GM08714 (cell line): ENCODE data around the gene KBTBD7.
A peak's percentile ranks its signal among the peaks of the same experiment; 100 is the strongest.
"Not testable (repeated sequence)": the region's sequence is repeated elsewhere in the genome, so short reads cannot be mapped to it uniquely, and the experiment has no call there.

Experiments
- H3K4me3 ChIP-seq: fragments of 200-500 bp; sonication (Bioruptor generic); 2 replicates; pipeline ENCODE4 v1.5.1; 2014; ENCODE audit warnings: mild to moderate bottlenecking, low read length, inconsistent platforms
- ZNF274 ChIP-seq: IDR thresholded peaks from 2 replicates; pipeline ENCODE4 v1.6.1; 2012; ENCODE audit warnings: mild to moderate bottlenecking, low read depth, low read length

KBTBD7 gene

DNA sequence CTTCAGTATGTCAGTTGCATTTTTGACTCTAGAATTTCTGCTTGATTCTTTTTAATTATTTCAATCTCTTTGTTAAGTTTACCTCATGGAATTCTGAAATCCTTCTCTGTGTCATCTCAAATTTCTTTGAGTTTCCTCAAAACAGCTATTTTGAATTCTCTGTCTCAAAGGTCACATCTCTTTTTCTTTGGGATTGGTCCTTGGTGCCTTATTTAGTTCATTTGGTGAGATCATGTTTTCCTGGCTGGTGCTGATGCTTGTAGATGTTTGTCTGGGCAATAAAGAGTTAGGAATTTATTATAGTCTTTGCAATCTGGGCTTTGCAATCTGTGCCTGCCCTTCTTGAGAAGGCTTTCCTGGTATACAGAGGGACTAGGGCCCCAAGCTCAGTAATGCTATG is 18.5 kb upstream of the KBTBD7 start:
- no peak for TF ChIP-seq ZNF274
- H3K4me3 ChIP-seq = no peak overlapping the region

DNA sequence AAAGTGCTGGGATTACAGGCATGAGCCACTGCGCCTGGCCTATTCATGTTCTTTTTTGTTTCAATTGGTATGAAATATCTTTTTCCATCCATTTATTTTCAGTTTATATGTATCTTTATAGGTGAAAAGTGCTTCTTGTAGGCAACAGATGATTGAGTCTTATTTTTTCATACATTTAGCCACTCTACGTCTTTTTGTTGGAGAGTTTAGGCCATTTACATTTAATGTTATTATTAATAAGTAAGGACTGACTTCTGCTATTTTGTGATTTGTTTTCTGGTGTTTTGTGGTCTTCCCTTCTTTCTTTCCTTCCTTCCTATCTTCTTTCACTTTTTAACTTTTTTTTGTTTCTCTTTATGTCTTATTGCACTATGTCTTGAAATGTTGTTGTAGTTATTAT is 16.7 kb upstream of the KBTBD7 start:
- no peak overlapping the region for H3K4me3 ChIP-seq
- TF ChIP-seq ZNF274 = no peak

DNA sequence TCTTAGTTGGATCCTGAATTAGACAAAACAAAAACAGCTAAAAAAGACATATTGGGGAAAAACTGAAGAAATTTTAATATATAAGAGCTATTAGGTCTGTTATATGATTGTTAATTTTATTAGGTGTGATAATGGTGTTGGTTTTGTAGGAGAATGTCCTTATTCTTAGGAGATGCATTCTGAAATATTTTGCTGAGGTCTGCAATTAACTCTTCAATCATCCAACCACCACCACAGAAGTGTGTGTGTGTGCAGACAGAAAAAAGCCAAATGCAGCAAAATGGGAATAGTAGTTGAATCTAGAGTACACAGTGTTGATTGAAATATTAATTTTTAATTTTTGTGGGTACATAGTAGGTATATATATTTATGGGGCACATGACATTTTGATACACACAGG is 12.1 kb upstream of the KBTBD7 start:
- H3K4me3 ChIP-seq = no peak overlapping the region
- TF ChIP-seq ZNF274 = no peak

DNA sequence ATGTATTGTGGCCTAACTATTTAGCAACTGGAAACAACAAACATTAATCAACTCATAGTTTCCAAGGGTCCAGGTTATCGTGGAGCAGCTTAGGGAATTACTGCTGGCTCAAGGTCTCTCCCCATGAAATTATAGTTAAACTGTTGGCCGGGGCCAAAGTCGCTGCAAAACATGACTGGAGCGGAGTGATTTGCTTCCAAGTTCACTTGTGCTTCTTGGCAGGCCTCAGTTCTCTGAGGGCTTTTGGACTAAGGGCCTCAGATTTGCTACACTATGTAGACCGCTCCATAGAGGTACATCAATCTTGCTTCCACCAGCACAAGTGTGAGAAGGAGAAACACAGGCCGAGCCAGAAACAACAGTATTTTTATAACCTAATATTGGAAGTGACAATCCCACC is 9.4 kb upstream of the KBTBD7 start:
- no peak for TF ChIP-seq ZNF274

DNA sequence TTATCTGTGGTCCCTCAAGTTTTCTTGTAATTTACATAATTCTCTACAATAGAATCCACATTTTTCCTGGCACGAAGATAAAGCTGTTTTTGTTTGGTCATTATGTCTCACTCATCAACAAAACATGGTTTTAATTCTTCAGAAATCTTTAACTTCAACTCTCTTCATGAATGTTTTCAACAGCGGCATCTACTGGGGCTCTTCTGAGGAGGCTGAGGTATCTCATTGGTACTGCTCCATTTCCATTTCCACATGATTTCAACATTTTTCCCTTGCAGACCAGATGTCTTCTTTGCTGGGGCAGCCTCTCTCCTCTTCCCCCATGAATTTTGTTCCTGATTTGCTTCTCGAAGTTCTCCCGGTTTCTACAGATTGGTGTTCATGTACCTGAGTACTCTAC is 5.8 kb upstream of the KBTBD7 start:
- no peak overlapping the region for H3K4me3 ChIP-seq
- no peak for TF ChIP-seq ZNF274

More for the DNA sequence above, 9.4 kb upstream of the KBTBD7 start:
- no peak overlapping the region for H3K4me3 ChIP-seq

DNA sequence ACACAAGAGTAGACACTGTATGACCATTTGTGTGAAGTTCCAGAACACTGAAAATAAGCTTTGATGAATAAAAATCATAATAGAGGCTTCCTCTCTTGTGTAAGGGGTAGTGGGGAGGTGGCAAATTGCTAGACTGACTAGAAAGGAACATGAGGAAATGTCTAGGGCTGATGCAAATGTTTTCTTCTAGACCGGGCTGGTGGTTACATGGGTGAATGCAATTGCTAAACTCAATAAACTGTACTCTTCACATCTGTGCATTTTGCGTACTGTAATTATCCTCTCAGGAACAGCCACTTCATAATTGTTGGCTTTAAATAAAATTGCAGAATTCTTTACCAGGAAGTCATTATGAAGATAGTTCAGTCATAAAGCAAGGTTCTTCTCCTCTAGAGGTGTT is 5.2 kb upstream of the KBTBD7 start:
- TF ChIP-seq ZNF274 = no peak
- H3K4me3 ChIP-seq = no peak overlapping the region

DNA sequence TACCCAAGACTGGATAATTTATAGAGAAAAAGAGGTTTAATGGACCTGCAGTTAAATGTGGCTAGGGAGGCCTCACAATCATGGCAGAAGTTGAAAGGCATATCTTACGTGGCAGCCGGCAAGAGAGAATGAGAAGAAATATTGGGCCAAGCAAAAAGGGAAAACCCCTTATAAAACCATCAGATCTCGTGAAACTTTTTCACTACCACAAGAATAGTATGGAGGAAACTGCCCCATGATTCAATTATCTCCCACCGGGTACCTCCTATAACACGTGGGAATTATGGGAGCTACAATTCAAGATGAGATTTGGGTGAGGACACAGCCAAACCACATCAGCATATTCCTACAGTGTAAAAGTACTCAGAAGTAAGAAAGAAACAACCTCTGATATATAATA is 4.7 kb upstream of the KBTBD7 start:
- no peak for TF ChIP-seq ZNF274
- H3K4me3 ChIP-seq = no peak overlapping the region

DNA sequence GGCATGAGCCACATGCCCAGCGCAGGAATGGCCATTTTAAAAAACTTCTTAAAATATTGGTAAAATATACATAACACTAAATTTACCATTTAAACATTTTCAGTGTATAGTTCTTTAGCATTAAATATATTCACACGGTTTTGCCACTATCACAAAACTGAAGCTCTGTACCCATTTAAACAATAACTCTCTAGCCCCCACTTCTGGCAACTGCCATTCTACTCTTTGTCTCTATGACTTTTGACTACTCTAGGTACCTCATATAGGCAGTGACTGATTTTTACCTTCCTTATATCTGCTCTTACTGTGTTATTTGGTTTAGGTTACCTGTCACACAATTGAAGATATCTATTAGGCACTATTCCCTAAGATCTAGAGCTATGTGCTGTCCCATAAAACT is 2.3 kb upstream of the KBTBD7 start:
- TF ChIP-seq ZNF274 = no peak

DNA sequence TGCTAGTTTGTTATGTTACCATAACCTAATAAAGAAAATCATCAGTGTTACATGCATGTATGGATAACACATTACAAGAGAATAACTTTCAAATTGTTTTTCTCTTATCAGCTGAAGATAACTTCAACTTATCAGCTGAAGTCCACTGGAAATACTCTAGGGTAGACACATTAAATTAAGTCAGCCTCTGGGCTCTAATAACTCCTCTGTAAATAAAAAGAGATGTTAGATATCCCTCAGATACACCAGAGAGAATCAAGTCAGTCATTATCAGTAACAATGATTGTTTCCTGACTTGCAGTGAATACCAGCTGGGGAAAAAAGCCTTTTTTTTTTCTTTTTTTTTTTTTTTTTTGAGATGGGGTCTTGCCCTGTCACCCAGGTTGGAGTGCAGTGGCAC is 1.6 kb upstream of the KBTBD7 start:
- no peak overlapping the region for H3K4me3 ChIP-seq
- TF ChIP-seq ZNF274 = no peak

More for the DNA sequence above, 2.3 kb upstream of the KBTBD7 start:
- H3K4me3 ChIP-seq = no peak overlapping the region

DNA sequence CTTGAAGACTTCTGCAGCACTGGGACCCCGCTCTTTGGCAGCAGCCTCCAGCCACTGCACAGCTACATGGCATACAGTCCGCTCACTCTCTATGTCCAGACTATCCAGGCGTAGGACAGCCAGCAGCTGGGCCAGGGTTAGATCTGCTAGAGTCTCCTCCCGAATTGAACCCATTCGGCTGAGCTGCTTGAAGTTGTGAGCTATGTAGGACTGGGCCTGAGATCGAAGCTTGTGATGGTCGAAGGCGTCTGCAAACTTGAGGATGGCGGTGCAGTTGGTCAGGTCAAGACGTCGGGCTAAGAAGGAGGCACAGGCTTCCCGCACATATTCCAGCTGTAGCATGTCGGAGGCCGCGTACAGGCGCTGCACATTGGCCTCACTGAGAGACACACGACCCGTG is 900 bp downstream of the KBTBD7 start:
- peak overlapping the region; percentile 65; the same call in 1 of the 2 replicates for H3K4me3 ChIP-seq
- TF ChIP-seq ZNF274 = no peak

DNA sequence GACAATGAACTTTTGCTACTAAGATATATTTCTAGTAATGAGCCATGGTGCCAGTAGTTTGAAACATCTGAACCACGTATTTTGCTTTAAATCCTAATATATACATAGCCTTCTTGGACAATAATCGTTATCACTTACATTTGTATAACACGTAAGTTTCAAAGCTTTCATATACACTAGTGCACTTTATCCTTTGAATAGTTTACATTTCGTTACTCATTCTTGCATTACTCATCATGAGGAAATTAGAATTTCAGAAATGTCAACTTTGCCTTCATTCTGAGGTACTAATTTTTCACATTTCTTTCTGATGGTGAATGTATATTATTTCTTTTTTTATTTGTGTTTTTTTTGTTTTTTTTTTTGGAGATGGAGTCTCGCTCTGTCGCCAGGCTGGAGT is 5.8 kb downstream of the KBTBD7 start:
- no peak for TF ChIP-seq ZNF274
- H3K4me3 ChIP-seq = no peak overlapping the region

DNA sequence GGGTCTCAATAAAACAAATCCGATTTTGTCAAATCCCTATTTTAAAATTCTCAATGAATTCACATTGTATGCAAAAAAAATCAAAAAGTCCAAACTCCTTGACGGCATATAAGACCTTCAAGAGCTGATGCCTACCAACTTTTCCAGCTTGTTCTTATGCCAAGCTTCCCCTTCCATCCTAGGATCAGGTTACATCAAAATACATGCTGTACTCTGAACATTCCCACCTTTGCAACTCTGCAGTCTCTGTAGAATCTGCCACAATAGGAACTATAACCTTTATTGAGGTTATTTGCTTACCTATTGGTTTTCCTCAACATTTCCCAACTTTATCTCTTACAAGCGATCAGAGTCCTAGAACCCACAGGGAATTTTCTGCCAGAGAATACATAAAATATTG is 7.9 kb downstream of the KBTBD7 start:
- no peak for TF ChIP-seq ZNF274
- H3K4me3 ChIP-seq = no peak overlapping the region

DNA sequence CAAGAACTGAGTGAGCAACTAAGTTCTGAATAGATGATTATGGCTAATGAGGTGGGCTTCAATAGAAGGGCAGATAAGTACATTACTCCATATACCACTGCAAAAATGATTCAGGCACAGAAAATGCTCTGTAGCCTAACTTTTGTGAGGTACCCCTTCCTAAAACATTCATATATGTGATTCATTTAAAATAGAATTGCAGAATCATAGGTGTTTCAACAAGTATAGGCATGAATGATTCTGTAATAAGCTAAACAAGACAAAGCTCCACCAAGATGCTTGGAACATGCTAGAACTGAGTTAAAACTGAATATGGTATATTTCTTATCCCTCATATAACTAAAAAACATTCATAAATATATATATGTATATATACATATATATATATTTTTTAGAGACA is 12.1 kb downstream of the KBTBD7 start:
- no peak for TF ChIP-seq ZNF274
- H3K4me3 ChIP-seq = no peak overlapping the region

DNA sequence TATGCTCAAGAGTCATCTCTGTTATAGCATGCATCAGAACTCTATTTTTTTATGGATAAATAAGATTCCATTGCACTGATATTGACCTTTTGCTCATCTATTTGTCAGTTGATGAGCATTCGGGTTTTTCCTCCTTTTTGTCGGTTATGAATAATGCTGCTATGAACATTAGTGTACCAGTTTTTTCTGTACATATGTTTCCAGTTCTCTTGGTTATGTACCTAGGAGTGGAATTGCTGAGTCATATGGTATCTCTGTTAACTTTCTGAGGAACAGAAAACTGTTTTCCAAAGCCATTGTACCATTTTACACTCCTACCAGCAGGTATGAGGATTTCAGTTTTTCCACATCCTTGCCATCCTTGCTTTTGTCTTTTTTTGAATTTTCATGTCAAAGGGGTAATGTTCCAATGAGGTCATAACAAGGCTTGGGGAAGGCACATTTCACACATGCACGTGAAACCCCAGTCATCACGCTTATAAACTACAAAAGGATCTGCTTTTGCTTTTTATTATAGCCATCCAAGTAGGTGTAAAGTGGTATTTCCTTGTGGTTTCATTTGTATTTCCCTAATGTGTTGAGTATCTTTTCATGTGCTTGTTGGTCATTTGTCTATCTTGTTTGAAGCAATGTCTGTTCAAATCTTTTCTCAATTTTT is 14.6 kb downstream of the KBTBD7 start:
- TF ChIP-seq ZNF274 = no peak
- no peak overlapping the region for H3K4me3 ChIP-seq

DNA sequence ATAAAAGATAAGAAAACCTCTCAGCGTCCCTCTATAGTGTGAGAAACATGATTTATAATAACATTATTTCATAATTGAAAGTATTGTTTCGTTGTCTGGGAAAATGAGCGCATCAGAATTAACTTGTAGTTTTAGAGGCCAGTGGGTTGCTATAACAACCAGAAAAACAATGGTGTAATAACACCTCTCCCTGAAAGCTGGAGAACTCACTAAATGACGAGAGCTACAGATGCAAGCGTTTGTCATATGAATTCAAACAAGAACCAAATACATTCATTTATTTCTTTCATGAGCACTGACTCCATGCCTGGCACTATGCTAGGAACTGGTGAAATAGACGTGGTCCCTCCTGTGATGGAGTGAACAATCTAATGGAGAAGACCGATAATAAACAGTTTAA is 16.3 kb downstream of the KBTBD7 start:
- no peak overlapping the region for H3K4me3 ChIP-seq
- no peak for TF ChIP-seq ZNF274

DNA sequence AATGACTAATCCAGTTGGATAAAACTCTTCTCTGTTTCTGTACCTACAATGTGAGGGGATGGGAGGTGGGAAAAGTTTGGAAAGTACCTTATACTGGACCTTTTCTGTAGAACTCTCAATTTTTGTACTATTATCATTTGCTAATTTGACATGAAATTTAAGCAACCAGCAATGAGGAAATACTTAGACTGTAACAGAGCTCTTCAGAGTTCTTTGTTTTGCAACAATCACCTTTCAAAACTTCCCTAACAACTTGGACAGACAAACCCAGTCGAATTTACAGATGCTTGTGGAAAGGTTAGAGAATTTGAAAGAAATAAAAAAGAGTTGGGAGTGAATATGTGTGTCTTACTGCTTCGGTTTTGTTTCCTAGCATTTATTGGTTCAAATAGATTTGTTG is 16.8 kb downstream of the KBTBD7 start:
- H3K4me3 ChIP-seq = no peak overlapping the region
- no peak for TF ChIP-seq ZNF274

DNA sequence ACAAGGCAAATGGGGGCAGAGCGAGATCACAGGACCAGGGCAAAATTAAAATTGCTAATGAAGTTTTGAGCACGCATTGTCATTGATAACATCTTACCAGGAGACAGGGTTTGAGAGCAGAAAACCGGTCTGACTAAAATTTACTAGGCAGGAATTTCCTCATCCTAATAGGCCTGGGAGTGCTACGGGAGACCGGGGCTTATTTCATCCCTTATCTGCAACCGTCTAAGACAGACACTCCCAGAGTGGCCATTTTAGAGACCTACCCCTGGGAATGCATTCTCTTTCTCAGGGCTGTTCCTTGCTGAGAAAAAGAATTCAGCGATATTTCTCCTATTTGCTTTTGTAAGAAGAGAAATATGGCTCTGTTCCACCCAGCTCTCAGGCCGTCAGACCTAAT is 18.8 kb downstream of the KBTBD7 start:
- not testable (repeated sequence) for H3K4me3 ChIP-seq
